Endothelial cell of umbilical vein (primary cell): ENCODE data around the gene DNAAF3. TPM values are rescaled to one million over a fixed set of nuclear protein-coding genes. Genes with fewer than 3 reads are reported as not detected.

Experiments
- BruUV-seq: library from RNA; stranded (reverse); fragments of 400-500 nt; replicated peaks from 2 replicates; lab custom pipeline; 2021; lab: Mats Ljungman, UMichigan
- CTCF ChIA-PET: fragments of 300-600, 350-600 bp; sonication (Branson Sonifier 250); formaldehyde crosslinking; loops from one replicate; lab custom pipeline; 2021; ENCODE audit warnings: antibody characterized with exemption, inconsistent platforms; lab: Charles Lee
- POLR2A ChIA-PET: fragments of 300-600, 350-600 bp; sonication (Branson Sonifier 250); formaldehyde crosslinking; loops from one replicate; lab custom pipeline; 2021; ENCODE audit warnings: antibody characterized with exemption, inconsistent platforms; lab: Charles Lee
- DNase-seq: peaks from one replicate; pipeline ENCODE4 v3.0.0-alpha.2; 2011; ENCODE audit warnings: low read depth, low spot score
- FAIRE-seq: peaks from 2 replicates; lab custom pipeline; 2011; peaks lifted over from hg19 to GRCh38; lab: Jason Lieb, UNC
- H2AFZ ChIP-seq: 2 replicates; pipeline ENCODE4 v1.6.0; 2012; ENCODE audit warnings: low read depth, low read length, control low read depth, inconsistent platforms
- H3K27ac ChIP-seq: 2 replicates; pipeline ENCODE4 v1.5.1; 2011; ENCODE audit warnings: low read depth, mild to moderate bottlenecking, control low read depth, low read length, moderate library complexity; ENCODE audit not compliant: insufficient read depth
- H3K27me3 ChIP-seq, 2 experiments: 2 replicates each; pipeline versions ENCODE4 v1.6.0 to v1.6.1; 2011; ENCODE audit warnings: low read length in 2 of 2, mixed read lengths in 1 of 2; ENCODE audit not compliant: control insufficient read depth in 2 of 2, insufficient read depth in 2 of 2
- H3K36me3 ChIP-seq, 2 experiments: 2 replicates in 1 of 2; 3 replicates in 1 of 2; pipeline ENCODE4 v1.5.1; 2011; ENCODE audit warnings: low read length in 2 of 2, mild to moderate bottlenecking in 1 of 2, moderate library complexity in 1 of 2; ENCODE audit not compliant: control insufficient read depth in 2 of 2, insufficient read depth in 2 of 2; ENCODE audit errors: extremely low read depth in 1 of 2
- H3K4me1 ChIP-seq: 3 replicates; pipeline ENCODE4 v1.5.1; 2011; ENCODE audit warnings: mild to moderate bottlenecking, low read length; ENCODE audit not compliant: control insufficient read depth, insufficient read depth; ENCODE audit errors: extremely low read depth
- H3K4me2 ChIP-seq: 2 replicates; pipeline ENCODE4 v1.6.1; 2011; ENCODE audit warnings: low read length, control low read depth, mixed read lengths; ENCODE audit not compliant: insufficient read depth
- H3K4me3 ChIP-seq, 3 experiments: fragments of 200-600 bp in 1 of 3; sonication (generic), shearing (Covaris generic) in 1 of 3; replicated peaks in 1 of 3; 2 replicates each; pipeline ENCODE4 v1.5.1; 2011 to 2016; ENCODE audit warnings: control low read depth in 3 of 3, low read length in 3 of 3, mild to moderate bottlenecking in 2 of 3, inconsistent platforms in 1 of 3, low read depth in 1 of 3, moderate library complexity in 1 of 3; ENCODE audit not compliant: insufficient read depth in 1 of 3
- H3K79me2 ChIP-seq: 2 replicates; pipeline ENCODE4 v1.6.0; 2012; ENCODE audit warnings: low read length, inconsistent platforms; ENCODE audit not compliant: control insufficient read depth, insufficient read depth
- H3K9ac ChIP-seq: replicated peaks from 2 replicates; pipeline ENCODE3; 2011; ENCODE audit warnings: low read length, control low read depth; ENCODE audit not compliant: insufficient read depth; ENCODE audit errors: extremely low read depth
- H3K9me1 ChIP-seq: replicated peaks from 3 replicates; pipeline ENCODE4 v1.6.0; 2011; ENCODE audit warnings: mild to moderate bottlenecking, low read length; ENCODE audit not compliant: control insufficient read depth, insufficient read depth; ENCODE audit errors: extremely low read depth
- H3K9me3 ChIP-seq: replicated peaks from 2 replicates; pipeline ENCODE4 v1.5.1; 2012; ENCODE audit warnings: low read length, inconsistent platforms; ENCODE audit not compliant: control insufficient read depth, insufficient read depth
- H4K20me1 ChIP-seq: replicated peaks from 2 replicates; pipeline ENCODE3; 2011; ENCODE audit warnings: mild to moderate bottlenecking, low read length; ENCODE audit not compliant: control insufficient read depth, insufficient read depth; ENCODE audit errors: extremely low read depth
- EZH2 ChIP-seq: IDR thresholded peaks from 2 replicates; pipeline ENCODE4 v1.6.1; 2012; ENCODE audit warnings: borderline replicate concordance, low read depth, mild to moderate bottlenecking, moderate library complexity, low read length, inconsistent platforms; ENCODE audit not compliant: severe bottlenecking
- FOS ChIP-seq: IDR thresholded peaks from 2 replicates; pipeline ENCODE4 v1.6.1; 2011; ENCODE audit warnings: mild to moderate bottlenecking, low read length, moderate library complexity, borderline replicate concordance; ENCODE audit not compliant: insufficient read depth
- GATA2 ChIP-seq: IDR thresholded peaks from 2 replicates; pipeline ENCODE4 v1.7.0; 2011; ENCODE audit warnings: low read depth, mild to moderate bottlenecking, moderate library complexity, mixed read lengths, low read length; ENCODE audit not compliant: insufficient read length, insufficient read depth
- JUN ChIP-seq: IDR thresholded peaks from 2 replicates; pipeline ENCODE4 v1.6.1; 2011; ENCODE audit warnings: borderline replicate concordance, low read depth; ENCODE audit not compliant: insufficient read length, insufficient read depth
- MYC ChIP-seq: IDR thresholded peaks from one replicate; pipeline ENCODE4 v1.6.1; 2011; ENCODE audit warnings: mild to moderate bottlenecking, low read depth, low read length
- POLR2A ChIP-seq: IDR thresholded peaks from 2 replicates; pipeline ENCODE4 v1.6.1; 2012; ENCODE audit warnings: low read depth, mild to moderate bottlenecking, control low read depth, low read length
- POLR2AphosphoS5 ChIP-seq: IDR thresholded peaks from 2 replicates; pipeline ENCODE4 v1.6.1; 2012; ENCODE audit warnings: low read depth, mild to moderate bottlenecking, control low read depth, low read length, moderate library complexity; ENCODE audit not compliant: insufficient read depth
- dilution Hi-C: fragments of 300-500 bp; cut with MboI; formaldehyde crosslinking; loops from one replicate; pipeline ENCODE4 v1.15.0; 2019; ENCODE audit warnings: low sequenced_read_pairs; ENCODE audit not compliant: extremely low pct_ligation_motif_present
- intact Hi-C: fragments of 100-400 bp; cut with micrococcal nuclease; formaldehyde crosslinking; loops from one replicate; pipeline ENCODE4 v1.10.0; 2022
- polyA plus RNA-seq, 4 experiments: library from polyadenylated mRNA; depleted of rRNA in 3 of 4; stranded (reverse) in 3 of 4; unstranded in 1 of 4; fragments of >200 nt; gene quantifications; 2 replicates each; pipeline versions ENCODE4 v1.2.1 to v1.2.3, GENCODE V29; 2011 to 2012; ENCODE audit warnings: missing spikeins in 1 of 4
- total RNA-seq: library from RNA; stranded (reverse); gene quantifications from 2 replicates; pipeline ENCODE4 v1.2.3, GENCODE V29; 2021
- TF ChIP-seq, protein P1 (sequence below), 2 donors: IDR thresholded peaks; 1 replicate in 1 of 2; 2 replicates in 1 of 2; pipeline ENCODE4 v1.5.1; 2011; ENCODE audit warnings: low read length in 2 of 2, mild to moderate bottlenecking in 2 of 2, moderate library complexity in 2 of 2, control low read depth in 1 of 2, inconsistent platforms in 1 of 2, low read depth in 1 of 2; ENCODE audit not compliant: insufficient read depth in 1 of 2; ENCODE audit errors: extremely low read depth in 1 of 2
- TF ChIP-seq, protein P2 (sequence below): IDR thresholded peaks from 2 replicates; pipeline ENCODE4 v1.6.1; 2011; ENCODE audit not compliant: insufficient read depth, insufficient read length

Gene DNAAF3
- total and polyA plus RNA-seq, 2 donors (not counting 3 experiments of a cell fraction or from before 2014, with no cell fraction given): 0.62 to 0.75 TPM

DNA sequence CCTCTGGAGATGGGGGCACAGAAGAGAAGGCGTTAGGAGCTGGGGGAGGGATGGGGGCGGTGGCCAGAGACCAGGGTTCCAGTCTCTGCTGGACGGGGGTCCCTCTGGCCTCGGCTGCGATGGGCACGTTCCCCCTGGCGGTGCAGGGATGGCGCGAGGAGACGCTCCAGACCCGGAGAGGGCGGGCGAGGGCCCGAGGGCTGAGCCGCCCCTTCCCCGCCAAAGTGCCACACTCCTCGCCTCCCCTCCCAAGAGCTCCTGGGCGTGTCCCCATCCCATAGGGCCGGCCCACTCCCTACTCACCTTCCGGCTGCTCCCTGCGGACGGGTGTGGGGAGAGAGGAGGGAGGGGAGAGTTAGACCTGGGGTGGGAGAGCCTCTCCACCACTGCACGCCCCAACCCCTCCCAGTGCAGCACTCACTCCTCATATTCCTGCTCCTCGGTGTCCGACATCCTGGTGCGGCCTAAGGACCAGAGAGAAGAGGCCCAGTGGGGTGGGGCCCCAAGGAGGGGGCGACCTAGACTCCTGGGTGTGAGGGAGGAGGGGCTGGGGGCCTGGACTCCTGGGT is 19.6 kb downstream of the DNAAF3 start:
- no peak overlapping the region for H3K27ac ChIP-seq
- H3K4me2 ChIP-seq: no peak overlapping the region
- H3K9me1 ChIP-seq: no peaks in the 10 kb centered on the region
- BruUV-seq: no TSS peak
- DNase-seq (no peak), FAIRE-seq (no peak)
- peaks cover 7 to 15% of the 10 kb centered on the region in 2 experiments for H3K27me3 ChIP-seq
- intact Hi-C loops (loop anchor here (10.0 kb wide), 1 partner anchor 238 kb away; the partner anchor contains the start of genes RPL28 and TMEM238), dilution Hi-C loops (no loop called here)
- H3K4me3 ChIP-seq: no peak overlapping the region
- no peaks in the 10 kb centered on the region for H4K20me1 ChIP-seq
- no peak overlapping the region for H3K9ac ChIP-seq
- no peaks in the 10 kb centered on the region for H3K79me2 ChIP-seq
- ChIA-PET CTCF (interaction anchor here (0.5 to 3.8 kb wide), 9 partner anchors 13 to 357 kb away, joined by 3 to 34 read pairs (median 4); partner anchors contain the start of genes DNAAF3 and TMEM238), POLR2A (interaction anchor here (0.5 kb wide), 1 partner anchor 223 kb away, joined by 3 read pairs; the partner anchor contains the start of gene IL11)
- no peaks in the 10 kb centered on the region for H3K9me3 ChIP-seq
- TF ChIP-seq JUN (no peak), FOS (no peak), GATA2 (no peak), POLR2A (no peak), POLR2AphosphoS5 (no peak), MYC (no peak), EZH2 (no peak)
- TF ChIP-seq, protein P1, sequence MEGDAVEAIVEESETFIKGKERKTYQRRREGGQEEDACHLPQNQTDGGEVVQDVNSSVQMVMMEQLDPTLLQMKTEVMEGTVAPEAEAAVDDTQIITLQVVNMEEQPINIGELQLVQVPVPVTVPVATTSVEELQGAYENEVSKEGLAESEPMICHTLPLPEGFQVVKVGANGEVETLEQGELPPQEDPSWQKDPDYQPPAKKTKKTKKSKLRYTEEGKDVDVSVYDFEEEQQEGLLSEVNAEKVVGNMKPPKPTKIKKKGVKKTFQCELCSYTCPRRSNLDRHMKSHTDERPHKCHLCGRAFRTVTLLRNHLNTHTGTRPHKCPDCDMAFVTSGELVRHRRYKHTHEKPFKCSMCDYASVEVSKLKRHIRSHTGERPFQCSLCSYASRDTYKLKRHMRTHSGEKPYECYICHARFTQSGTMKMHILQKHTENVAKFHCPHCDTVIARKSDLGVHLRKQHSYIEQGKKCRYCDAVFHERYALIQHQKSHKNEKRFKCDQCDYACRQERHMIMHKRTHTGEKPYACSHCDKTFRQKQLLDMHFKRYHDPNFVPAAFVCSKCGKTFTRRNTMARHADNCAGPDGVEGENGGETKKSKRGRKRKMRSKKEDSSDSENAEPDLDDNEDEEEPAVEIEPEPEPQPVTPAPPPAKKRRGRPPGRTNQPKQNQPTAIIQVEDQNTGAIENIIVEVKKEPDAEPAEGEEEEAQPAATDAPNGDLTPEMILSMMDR (IDR thresholded peaks at IDR 0.05; ENCODE audit: extremely low read depth in 1 of 2, insufficient read depth in 1 of 2, low read depth in 1 of 2, low read length in 2 of 2): no peak
- TF ChIP-seq, protein P2, sequence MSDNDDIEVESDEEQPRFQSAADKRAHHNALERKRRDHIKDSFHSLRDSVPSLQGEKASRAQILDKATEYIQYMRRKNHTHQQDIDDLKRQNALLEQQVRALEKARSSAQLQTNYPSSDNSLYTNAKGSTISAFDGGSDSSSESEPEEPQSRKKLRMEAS: no peak
- H3K36me3 ChIP-seq: no peaks in the 10 kb centered on the region
- peaks cover 2% of the 10 kb centered on the region for H3K4me1 ChIP-seq
- peak overlapping the region; percentile 36 for H2AFZ ChIP-seq
